ENCODE results near the gene MAGOH. TPM values are rescaled to one million over a fixed set of nuclear protein-coding genes. Genes with fewer than 3 reads are reported as not detected.

MAGOH gene
- total and polyA plus RNA-seq, 9 of the 15 experiments (the other 6 are each of a cell fraction or from before 2014, with no cell fraction given) = 102 to 342 (median 135) TPM

DNA sequence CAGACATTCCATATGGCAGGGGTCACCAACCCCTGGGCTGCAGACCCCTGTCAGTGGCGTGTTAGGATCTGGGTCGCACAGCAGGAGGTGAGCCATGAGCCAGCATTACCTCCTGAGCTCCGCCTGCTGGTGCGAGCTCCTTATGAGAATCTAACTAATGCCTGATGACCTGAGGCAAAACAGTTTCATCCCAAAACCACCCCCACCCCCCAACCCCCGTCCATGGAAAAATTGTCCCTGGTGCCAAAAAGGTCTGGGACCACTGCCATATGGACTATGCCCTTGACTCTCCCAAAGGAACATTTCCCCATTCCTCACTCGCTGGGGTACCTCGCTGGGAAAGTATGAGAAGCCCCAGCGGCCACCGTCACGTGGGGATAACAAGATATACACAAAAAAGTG, 48.1 kb downstream of the MAGOH start (continued):
- TF ChIP-seq ZNF239 (CRISPR knock-in tag; IDR thresholded peaks at IDR 0.05) = no peak

DNA sequence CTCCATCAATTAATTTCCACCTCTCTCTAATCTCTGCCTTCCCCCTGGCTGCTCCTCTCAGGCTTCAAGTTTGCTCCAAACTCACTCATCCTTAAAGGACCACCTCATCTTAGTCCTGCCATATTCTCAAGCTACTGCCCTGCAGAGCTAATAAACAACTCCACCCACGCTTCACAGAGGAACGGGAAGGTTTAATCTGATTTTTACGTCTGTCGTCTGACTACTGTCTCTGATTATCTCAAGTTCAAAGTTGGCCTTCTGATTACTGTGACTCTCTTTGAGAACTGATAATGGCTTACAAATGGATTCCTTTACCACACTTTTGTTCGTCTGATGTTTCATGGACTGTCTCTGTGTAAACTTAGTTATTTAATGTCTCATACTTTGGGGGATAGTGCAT, 49.3 kb downstream of the MAGOH start:
- FAIRE-seq (no peak), ATAC-seq (0 out of 3 replicates have a peak, but pooled peaks have one; percentile 8), DNase-seq (ENCODE audit: extremely low read depth in 1 of 4, low spot score in 3 of 4) (peak in 1 of 4 experiments; percentile 47)
- intact Hi-C loops (cut with micrococcal nuclease) (no loop called here), in situ Hi-C loops (cut with MboI) (loop anchor here (10.0 to 25.0 kb wide), 2 partner anchors 277 to 484 kb away; partner anchors contain the start of gene ECHDC2)
- BruUV-seq (replicated peaks) = no TSS peak
- Histone ChIP-seq H2AFZ (ENCODE audit: low read depth, low read length) (peak overlapping the region; percentile 18; the same call in 1 of the 2 replicates), H3K79me2 (ENCODE audit: control insufficient read depth, insufficient read depth, low read length) (no peaks in the 10 kb centered on the region), H3K4me2 (ENCODE audit: insufficient read depth, low read length) (no peak overlapping the region), H3K4me1 (replicated peaks in 1 of 2; ENCODE audit: control insufficient read depth in 2 of 2, insufficient read depth in 2 of 2, low read length in 2 of 2) (peaks cover 0 to 33% of the 10 kb centered on the region in 2 experiments; a peak in 4 of 5 replicates), H3K36me3 (ENCODE audit: control insufficient read depth, insufficient read depth, low read length) (no peaks in the 10 kb centered on the region), H4K20me1 (replicated peaks; ENCODE audit: control insufficient read depth, insufficient read depth, low read length) (no peaks in the 10 kb centered on the region), H3K9ac (ENCODE audit: insufficient read depth in 1 of 2, low read depth in 2 of 2, low read length in 2 of 2) (no peak overlapping the region; a peak in 1 of 4 replicates), H3K9me1 (ENCODE audit: control insufficient read depth, insufficient read depth, low read length) (no peaks in the 10 kb centered on the region), H3K27ac (ENCODE audit: extremely low read depth, low read depth, low read length) (no peak overlapping the region), H3K27me3 (ENCODE audit: control insufficient read depth in 2 of 2, insufficient read depth in 2 of 2, low read length in 2 of 2) (no peaks in the 10 kb centered on the region), H3K9me3 (replicated peaks; ENCODE audit: control insufficient read depth, insufficient read depth, low read depth, low read length) (no peaks in the 10 kb centered on the region), H3K4me3 (no peak overlapping the region)
- POLR2A ChIA-PET = interaction anchor here (0.6 kb wide), 1 partner anchor 1415 kb away, joined by 3 read pairs; no protein-coding TSS in a partner anchor
- CTCF ChIA-PET (ENCODE audit: low intra/inter-chr PET ratio) = interaction anchor here (0.6 kb wide), 1 partner anchor 324 kb away, joined by 6 read pairs; no protein-coding TSS in a partner anchor
- WGBS (ENCODE audit: insufficient coverage, low coverage, missing lambda C conversion rate) = 1% methylated on average over 5 of the region's 5 CpGs
- TF ChIP-seq NFATC3 (IDR thresholded peaks at IDR 0.05) (no peak), SUPT5H (IDR thresholded peaks at IDR 0.05) (no peak), ZBTB49 (CRISPR knock-in tag; IDR thresholded peaks at IDR 0.05; ENCODE audit: borderline replicate concordance) (no peak), GTF2F1 (IDR thresholded peaks at IDR 0.05; ENCODE audit: low read depth, low read length) (no peak), CBFA2T2 (conservative IDR thresholded peaks at IDR 0.05) (peak; percentile 39), CXXC5 (CRISPR knock-in tag; IDR thresholded peaks at IDR 0.05) (0 out of 2 replicates have a peak, but pooled peaks have one; percentile 26), DMBX1 (CRISPR knock-in tag; IDR thresholded peaks at IDR 0.05; ENCODE audit: borderline replicate concordance) (no peak), JUND (IDR thresholded peaks at IDR 0.05; ENCODE audit: borderline replicate concordance, low read depth, low read length) (peak; percentile 22; the same call in 1 of the 2 replicates), JUND (tag; IDR thresholded peaks at IDR 0.05; ENCODE audit: borderline replicate concordance, low read depth, low read length) (no peak), DIDO1 (tag; IDR thresholded peaks at IDR 0.05; ENCODE audit: low read depth) (no peak), POLR2H (tag; IDR thresholded peaks at IDR 0.05; ENCODE audit: low read depth) (no peak), SIN3B (IDR thresholded peaks at IDR 0.05; ENCODE audit: low read depth) (no peak), DPF2 (IDR thresholded peaks at IDR 0.05) (peak; percentile 36; the same call in 1 of the 2 replicates), NR2F6 (CRISPR knock-in tag; IDR thresholded peaks at IDR 0.05) (no peak), RFX7 (CRISPR knock-in tag; IDR thresholded peaks at IDR 0.05) (no peak), TCFL5 (CRISPR knock-in tag; conservative IDR thresholded peaks at IDR 0.05) (no peak), SOX6 (IDR thresholded peaks at IDR 0.05) (peak; percentile 49; the same call in 1 of the 2 replicates), ARHGAP35 (IDR thresholded peaks at IDR 0.05; ENCODE audit: partially characterized antibody) (no peak), ZBED1 (IDR thresholded peaks at IDR 0.05) (no peak), ZNF583 (CRISPR knock-in tag; IDR thresholded peaks at IDR 0.05) (no peak), PHTF2 (CRISPR knock-in tag; IDR thresholded peaks at IDR 0.05) (no peak), CHCHD3 (CRISPR knock-in tag; IDR thresholded peaks at IDR 0.05) (no peak)

All from K562 (cell line).